OCI-LY7 (cell line): ENCODE results near the gene PRKAB1. TPM values are rescaled to one million over a fixed set of nuclear protein-coding genes. Genes with fewer than 3 reads are reported as not detected.

Source experiments
- BruUV-seq: library from RNA; stranded (reverse); fragments of 400-500 nt; replicated peaks from 2 replicates; lab custom pipeline; 2021; lab: Mats Ljungman, UMichigan
- CTCF ChIA-PET: fragments of 300-600 bp; sonication (Branson Sonifier 250); formaldehyde crosslinking; loops from one replicate; lab custom pipeline; 2022; ENCODE audit warnings: antibody characterized with exemption; ENCODE audit not compliant: unreplicated experiment; lab: Charles Lee
- POLR2A ChIA-PET: fragments of 300-600 bp; sonication (Branson Sonifier 250); formaldehyde crosslinking; loops from one replicate; lab custom pipeline; 2022; ENCODE audit warnings: antibody characterized with exemption; lab: Charles Lee
- DNase-seq: peaks from one replicate; pipeline ENCODE4 v3.0.0-alpha.2; 2015; ENCODE audit warnings: low spot score
- H2AFZ ChIP-seq: fragments of 200-600 bp; sonication (generic), shearing (Covaris generic); 2 replicates; pipeline ENCODE4 v1.6.1; 2014; ENCODE audit warnings: mild to moderate bottlenecking, antibody characterized with exemption, low read length, moderate library complexity
- H3K27ac ChIP-seq: fragments of 200-600 bp; sonication (generic); 2 replicates; pipeline ENCODE4 v1.5.1; 2014; ENCODE audit warnings: mixed run types, low read depth, mild to moderate bottlenecking, moderate library complexity, low read length, inconsistent platforms; ENCODE audit not compliant: poor library complexity, severe bottlenecking
- H3K36me3 ChIP-seq: fragments of 200-600 bp; sonication (generic); 2 replicates; pipeline ENCODE4 v1.6.1; 2014; ENCODE audit warnings: mild to moderate bottlenecking, antibody characterized with exemption, low read length, moderate library complexity, mixed read lengths; ENCODE audit not compliant: insufficient read depth
- H3K4me1 ChIP-seq: fragments of 200-600 bp; sonication (generic); 2 replicates; pipeline ENCODE4 v1.5.1; 2014; ENCODE audit warnings: mild to moderate bottlenecking, low read length; ENCODE audit not compliant: insufficient read depth, poor library complexity, severe bottlenecking
- H3K4me2 ChIP-seq: fragments of 200-600 bp; sonication (generic); 2 replicates; pipeline ENCODE4 v1.6.1; 2014; ENCODE audit warnings: mild to moderate bottlenecking, low read length
- H3K4me3 ChIP-seq: fragments of 200-600 bp; sonication (generic); 2 replicates; pipeline ENCODE4 v1.5.1; 2014; ENCODE audit warnings: mild to moderate bottlenecking, low read depth, low read length; ENCODE audit not compliant: poor library complexity, severe bottlenecking
- H3K79me2 ChIP-seq: fragments of 200-600 bp; sonication (generic); 2 replicates; pipeline ENCODE4 v1.6.1; 2016; ENCODE audit warnings: low read depth, mild to moderate bottlenecking, low read length, moderate library complexity, mixed read lengths; ENCODE audit not compliant: insufficient read depth
- H3K9me2 ChIP-seq: fragments of 200-600 bp; sonication (generic); 2 replicates; pipeline ENCODE4 v1.6.1; 2016; ENCODE audit warnings: mild to moderate bottlenecking, low read length, mixed read lengths; ENCODE audit not compliant: insufficient read depth
- H3K9me3 ChIP-seq: fragments of 200-600 bp; sonication (generic); 2 replicates; pipeline ENCODE4 v1.6.1; 2014; ENCODE audit warnings: mild to moderate bottlenecking, mixed run types, low read length, mixed read lengths
- H4K20me1 ChIP-seq: fragments of 200-600 bp; sonication (generic); 2 replicates; pipeline ENCODE4 v1.6.1; 2014; ENCODE audit warnings: mild to moderate bottlenecking, antibody characterized with exemption, low read length, moderate library complexity, mixed read lengths; ENCODE audit not compliant: insufficient read depth
- EZH2phosphoT487 ChIP-seq: fragments of 200-600 bp; sonication (generic); IDR thresholded peaks from 2 replicates; pipeline ENCODE4 v1.6.1; 2018; ENCODE audit warnings: low read depth, borderline replicate concordance, mild to moderate bottlenecking, mixed run types, antibody characterized with exemption, low read length, moderate library complexity, mixed read lengths
- intact Hi-C: fragments of 100-400 bp; cut with micrococcal nuclease; formaldehyde crosslinking; loops from one replicate; pipeline ENCODE4 v1.10.0; 2022; ENCODE audit not compliant: unreplicated experiment
- total RNA-seq, 2 experiments: library from RNA; depleted of rRNA in 1 of 2; stranded (reverse); fragments of >200 nt in 1 of 2; shearing (Covaris generic) in 1 of 2; gene quantifications; 2 replicates each; pipeline ENCODE4 v1.2.3, GENCODE V29; 2014 to 2022
- TF ChIP-seq, protein P1 (sequence below): fragments of 200-600 bp; sonication (generic); conservative IDR thresholded peaks from 2 replicates; pipeline ENCODE4 v1.5.1; 2014; ENCODE audit warnings: mild to moderate bottlenecking, antibody characterized with exemption, low read length, moderate library complexity, mixed read lengths

The PRKAB1 gene
- total RNA-seq, 2 experiments from 2014 or later = 32.4 to 45.1 TPM

DNA sequence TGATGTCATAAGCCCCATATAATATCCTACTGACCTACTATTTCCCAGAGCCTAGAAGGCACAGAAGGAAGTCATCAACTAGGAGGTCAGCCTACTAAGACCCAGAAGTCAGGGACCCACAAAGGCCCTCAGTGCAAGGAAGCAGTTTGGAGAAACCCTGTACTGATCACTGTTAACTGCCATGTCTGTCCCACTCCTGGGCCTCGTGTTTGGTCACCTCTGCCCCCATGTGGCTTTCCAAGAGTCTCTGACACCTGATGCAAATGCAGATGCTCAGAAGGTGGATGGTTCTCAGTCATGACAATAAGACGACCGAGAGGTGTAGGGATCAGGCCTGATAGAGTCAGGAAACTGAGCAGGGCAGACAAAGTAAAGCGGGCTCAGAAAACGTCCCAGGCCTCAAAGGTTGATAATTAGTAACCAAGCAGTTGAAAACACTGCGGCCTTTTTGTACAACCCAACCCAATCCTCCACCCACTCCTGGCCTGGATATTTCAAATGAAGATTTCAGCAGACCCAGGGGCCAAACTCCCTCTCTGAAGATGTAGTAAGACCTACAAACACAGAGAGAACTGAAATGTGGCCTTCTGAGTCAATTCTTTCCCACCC, 23.4 kb downstream of the PRKAB1 start:
- H2AFZ ChIP-seq = no peak overlapping the region
- no peaks in the 10 kb centered on the region for H3K4me1 ChIP-seq
- no peak overlapping the region for H3K27ac ChIP-seq
- no peaks in the 10 kb centered on the region for H4K20me1 ChIP-seq
- H3K79me2 ChIP-seq = no peaks in the 10 kb centered on the region
- H3K9me3 ChIP-seq = no peaks in the 10 kb centered on the region
- H3K36me3 ChIP-seq = peaks cover 65% of the 10 kb centered on the region
- intact Hi-C loops = no loop called here
- TF ChIP-seq EZH2phosphoT487 = no peak
- TF ChIP-seq, protein P1, sequence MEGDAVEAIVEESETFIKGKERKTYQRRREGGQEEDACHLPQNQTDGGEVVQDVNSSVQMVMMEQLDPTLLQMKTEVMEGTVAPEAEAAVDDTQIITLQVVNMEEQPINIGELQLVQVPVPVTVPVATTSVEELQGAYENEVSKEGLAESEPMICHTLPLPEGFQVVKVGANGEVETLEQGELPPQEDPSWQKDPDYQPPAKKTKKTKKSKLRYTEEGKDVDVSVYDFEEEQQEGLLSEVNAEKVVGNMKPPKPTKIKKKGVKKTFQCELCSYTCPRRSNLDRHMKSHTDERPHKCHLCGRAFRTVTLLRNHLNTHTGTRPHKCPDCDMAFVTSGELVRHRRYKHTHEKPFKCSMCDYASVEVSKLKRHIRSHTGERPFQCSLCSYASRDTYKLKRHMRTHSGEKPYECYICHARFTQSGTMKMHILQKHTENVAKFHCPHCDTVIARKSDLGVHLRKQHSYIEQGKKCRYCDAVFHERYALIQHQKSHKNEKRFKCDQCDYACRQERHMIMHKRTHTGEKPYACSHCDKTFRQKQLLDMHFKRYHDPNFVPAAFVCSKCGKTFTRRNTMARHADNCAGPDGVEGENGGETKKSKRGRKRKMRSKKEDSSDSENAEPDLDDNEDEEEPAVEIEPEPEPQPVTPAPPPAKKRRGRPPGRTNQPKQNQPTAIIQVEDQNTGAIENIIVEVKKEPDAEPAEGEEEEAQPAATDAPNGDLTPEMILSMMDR = no peak
- H3K4me3 ChIP-seq = no peak overlapping the region
- ChIA-PET CTCF (no interaction called here), POLR2A (interaction anchor here (0.6 kb wide), 1 partner anchor 16 kb away, joined by 3 read pairs; no protein-coding TSS in a partner anchor)
- no TSS peak for BruUV-seq
- H3K4me2 ChIP-seq = no peak overlapping the region
- DNase-seq = no peak
- no peaks in the 10 kb centered on the region for H3K9me2 ChIP-seq

DNA sequence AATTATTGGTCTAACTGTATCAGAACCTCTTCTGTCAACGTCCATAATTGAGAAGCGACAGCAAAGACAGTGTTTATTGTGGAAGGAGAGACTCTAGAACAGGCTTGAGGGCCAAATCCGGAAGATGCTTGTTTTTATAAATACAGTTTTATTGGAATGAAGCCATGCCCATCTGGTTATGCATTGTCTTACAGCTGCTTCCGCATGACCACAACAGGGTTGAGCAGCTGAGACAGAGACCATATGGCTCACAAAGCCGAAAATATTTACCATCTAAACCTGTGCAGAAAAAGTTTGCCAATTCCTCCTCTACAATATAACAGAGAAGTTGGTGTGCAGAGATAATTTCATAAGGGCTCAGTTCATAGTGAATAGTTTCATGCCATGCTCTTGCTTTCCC, 24.5 kb downstream of the PRKAB1 start:
- Histone ChIP-seq H3K4me2 (no peak overlapping the region), H4K20me1 (no peaks in the 10 kb centered on the region), H3K36me3 (peaks cover 68% of the 10 kb centered on the region), H3K27ac (no peak overlapping the region), H2AFZ (no peak overlapping the region), H3K4me1 (no peaks in the 10 kb centered on the region), H3K4me3 (no peak overlapping the region), H3K9me2 (no peaks in the 10 kb centered on the region), H3K9me3 (no peaks in the 10 kb centered on the region), H3K79me2 (no peaks in the 10 kb centered on the region)
- no peak for DNase-seq
- ChIA-PET CTCF (no interaction called here), POLR2A (no interaction called here)
- TF ChIP-seq, protein P1 = no peak
- no peak for TF ChIP-seq EZH2phosphoT487
- no TSS peak for BruUV-seq
- intact Hi-C loops = no loop called here

DNA sequence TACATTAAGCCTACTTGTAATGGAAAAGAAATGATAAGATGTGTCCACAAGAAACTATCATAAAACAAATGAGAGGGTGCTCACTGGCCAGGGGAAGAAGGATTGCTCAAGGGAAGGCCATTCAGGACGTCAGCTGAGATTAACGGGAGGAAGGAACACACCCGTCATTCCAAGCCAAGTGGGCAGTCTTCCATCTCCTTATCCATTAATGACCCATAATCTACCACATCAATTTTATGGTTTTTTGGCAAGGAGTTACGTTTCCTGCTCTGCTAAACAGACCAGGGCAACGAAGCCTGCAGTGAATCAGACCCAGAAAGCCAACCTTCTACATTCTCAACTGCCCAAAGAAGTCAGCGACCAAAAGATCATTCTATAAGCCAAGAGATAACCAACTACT, 25.1 kb downstream of the PRKAB1 start:
- Histone ChIP-seq H3K36me3 (peaks cover 68% of the 10 kb centered on the region), H3K9me3 (no peaks in the 10 kb centered on the region), H3K27ac (no peak overlapping the region), H3K4me1 (no peaks in the 10 kb centered on the region), H3K9me2 (no peaks in the 10 kb centered on the region), H2AFZ (no peak overlapping the region), H3K79me2 (no peaks in the 10 kb centered on the region), H4K20me1 (no peaks in the 10 kb centered on the region), H3K4me2 (no peak overlapping the region), H3K4me3 (no peak overlapping the region)
- intact Hi-C loops = no loop called here
- ChIA-PET CTCF (no interaction called here), POLR2A (no interaction called here)
- no peak for DNase-seq
- no TSS peak for BruUV-seq
- TF ChIP-seq EZH2phosphoT487 = no peak
- TF ChIP-seq, protein P1 = no peak
